Hepatocyte (in vitro differentiated cells): Measurements from ENCODE around the gene CYB561D1.

Source experiments
- CTCF ChIP-seq: fragments of 200-600 bp; sonication (generic); IDR thresholded peaks from 2 replicates; pipeline ENCODE4 v1.5.1; 2016; ENCODE audit warnings: antibody characterized with exemption, mild to moderate bottlenecking; ENCODE audit not compliant: poor library complexity
- EZH2 ChIP-seq: fragments of 200-600 bp; sonication (generic); IDR thresholded peaks from 2 replicates; pipeline ENCODE4 v1.6.1; 2016; ENCODE audit warnings: antibody characterized with exemption, mild to moderate bottlenecking, borderline replicate concordance

GRCh38 chr1:109504974-109505373, 11.1 kb downstream of the CYB561D1 start:
- TF ChIP-seq CTCF (no peak), EZH2 (no peak)
